Psoas muscle (tissue), 8 donors: ENCODE measurements around the gene EYA2. TPM values are rescaled to one million over a fixed set of nuclear protein-coding genes. Genes with fewer than 3 reads are reported as not detected.
A peak's percentile ranks its signal among the peaks of the same experiment; 100 is the strongest.

Source experiments
- ATAC-seq, 4 donors: fragments of 200-7000 bp; cut with Tn5 transposase; one replicate each; pipeline ENCODE4 v1.9.1; 2020; ENCODE audit warnings: moderate library complexity in 3 of 4, mild to moderate bottlenecking in 2 of 4
- DNase-seq, 2 donors: peaks; one replicate each; pipeline ENCODE4 v3.0.0-alpha.2; 2020
- H3K27ac ChIP-seq: fragments of 200-600 bp; one replicate; pipeline ENCODE4 v1.8.0; 2022
- H3K27me3 ChIP-seq, 3 donors: fragments of 200-600 bp in 1 of 3; one replicate each; pipeline versions ENCODE4 v1.6.1 to v1.8.0; 2013 to 2022; ENCODE audit warnings: low read length in 2 of 3, mild to moderate bottlenecking in 2 of 3, moderate library complexity in 1 of 3; ENCODE audit not compliant: insufficient read depth in 3 of 3
- H3K36me3 ChIP-seq, 2 donors: fragments of 200-600 bp in 1 of 2; one replicate each; pipeline versions ENCODE4 v1.6.1 to v1.8.0; 2013 to 2022; ENCODE audit warnings: low read depth in 1 of 2, mild to moderate bottlenecking in 1 of 2, moderate library complexity in 1 of 2; ENCODE audit not compliant: insufficient read depth in 1 of 2
- H3K4me1 ChIP-seq: fragments of 200-600 bp; one replicate; pipeline ENCODE4 v1.8.0; 2022
- H3K4me3 ChIP-seq: fragments of 200-600 bp; one replicate; pipeline ENCODE4 v1.8.0; 2022; ENCODE audit warnings: mild to moderate bottlenecking
- H3K9me3 ChIP-seq: fragments of 200-600 bp; one replicate; pipeline ENCODE4 v1.8.0; 2022
- CTCF ChIP-seq: fragments of 200-600 bp; IDR thresholded peaks from one replicate; pipeline ENCODE4 v1.8.0; 2022; ENCODE audit warnings: antibody characterized with exemption
- WGBS, 3 donors: extraction: QIAGEN DNeasy Blood & Tissue Kit; methylation state at CpG; one replicate each; pipeline versions ENCODE4 v1.1.6 to v1.1.7; 2013; 5-methylcytosine and 5-hydroxymethylcytosine counted together
- intact Hi-C, 2 donors: fragments of 100-400 bp; cut with DNase I; formaldehyde crosslinking; loops; one replicate each; pipeline versions ENCODE4 v1.11.0 to v1.14.2; 2022
- polyA plus RNA-seq, 3 donors: library from polyadenylated mRNA; stranded (reverse); fragments of 200-250 nt; gene quantifications; one replicate each; pipeline ENCODE4 v1.2.3, GENCODE V29; 2013
- total RNA-seq, 4 donors: library from RNA; stranded (reverse); fragmentation: NEBNext Ultra II Directional in 2 of 4; extraction: Animal tissue kit (Norgen Biotek cat#: 25700) in 2 of 4; gene quantifications; one replicate each; pipeline versions ENCODE4 v1.2.1 to v1.2.4, GENCODE V29; 2021 to 2023
- donor health status: healthy with polysubstance abuse.
- donor health status: DM: no; HTN: no; CAD: no; lungs with moderate emphysema.
- donor health status: Bipolar disorder and iron deficiency.
- donor health status: healthy.
- donor health status: DM: yes; HTN: yes; CAD: no.
- donor health status: DM: no; HTN: no; CAD: no.
- donor health status: DM: no; HTN: no; CAD: no.
- donor health status: DM: yes; HTN: yes; CAD: no.

Gene EYA2
- total and polyA plus RNA-seq, 7 donors: 0.72 to 4.0 (median 2.0) TPM

GRCh38 chr20:46978951-46979491, 84.4 kb downstream of the EYA2 start:
- Histone ChIP-seq H3K4me1 (no peaks in the 10 kb centered on the region), H3K27me3 (no peaks in the 10 kb centered on the region), H3K27ac (no peak overlapping the region), H3K9me3 (no peaks in the 10 kb centered on the region), H3K4me3 (no peak overlapping the region), H3K36me3 (no peaks in the 10 kb centered on the region)
- intact Hi-C loops: no loop called here
- WGBS, 3 donors: 24 to 33% (median 24%) methylated on average over 9 of the region's 9 CpGs
- DNase-seq (no peak), ATAC-seq (peak in 2 of 4 donors; percentile 24 to 25)
- TF ChIP-seq CTCF: no peak

GRCh38 chr20:46979603-46980241, 85.1 kb downstream of the EYA2 start:
- Histone ChIP-seq H3K27me3 (no peaks in the 10 kb centered on the region), H3K36me3 (no peaks in the 10 kb centered on the region), H3K4me3 (no peak overlapping the region), H3K27ac (no peak overlapping the region), H3K4me1 (no peaks in the 10 kb centered on the region), H3K9me3 (no peaks in the 10 kb centered on the region)
- WGBS, 3 donors: 65 to 67% (median 66%) methylated on average over 8 of the region's 8 CpGs
- ATAC-seq: no peak
- no peak for TF ChIP-seq CTCF
- no peak for DNase-seq
- intact Hi-C loops: no loop called here

GRCh38 chr20:46981184-46981583, 86.5 kb downstream of the EYA2 start:
- TF ChIP-seq CTCF: no peak
- intact Hi-C loops: no loop called here
- no peaks in the 10 kb centered on the region for H3K36me3 ChIP-seq
- no peak for ATAC-seq
- no peaks in the 10 kb centered on the region for H3K27me3 ChIP-seq
- H3K9me3 ChIP-seq: no peaks in the 10 kb centered on the region
- no peak for DNase-seq
- no peak overlapping the region for H3K27ac ChIP-seq
- no peaks in the 10 kb centered on the region for H3K4me1 ChIP-seq
- H3K4me3 ChIP-seq: no peak overlapping the region

- TF ChIP-seq CTCF: no peak
- DNase-seq: no peak
- Histone ChIP-seq H3K27ac (no peak overlapping the region), H3K4me3 (no peak overlapping the region), H3K9me3 (no peaks in the 10 kb centered on the region), H3K4me1 (no peaks in the 10 kb centered on the region), H3K27me3 (no peaks in the 10 kb centered on the region), H3K36me3 (no peaks in the 10 kb centered on the region)
- ATAC-seq: no peak
- WGBS, 3 donors: 41 to 75% (median 48%) methylated on average over 1 of the region's 1 CpG
- intact Hi-C loops: no loop called here
Measured at GRCh38 chr20:46983466-46983865, 88.8 kb downstream of the EYA2 start.

GRCh38 chr20:46984405-46984804, 89.8 kb downstream of the EYA2 start:
- no peak overlapping the region for H3K4me3 ChIP-seq
- no peaks in the 10 kb centered on the region for H3K4me1 ChIP-seq

More at GRCh38 chr20:46984405-46984804, 89.8 kb downstream of the EYA2 start:
- DNase-seq: no peak
- TF ChIP-seq CTCF: no peak
- intact Hi-C loops: no loop called here
- H3K9me3 ChIP-seq: no peaks in the 10 kb centered on the region
- no peaks in the 10 kb centered on the region for H3K27me3 ChIP-seq
- 47 to 50% (median 49%) methylated on average over 1 of the region's 1 CpG for WGBS, 3 donors
- H3K27ac ChIP-seq: no peak overlapping the region
- ATAC-seq: no peak
- H3K36me3 ChIP-seq: no peaks in the 10 kb centered on the region
